ENCODE results near the gene SERPINA1.

The SERPINA1 gene

GRCh38 chr14:94389104-94389469 is 685 bp upstream of the SERPINA1 start:
- Histone ChIP-seq H3K27ac (no peak overlapping the region), H3K4me3 (no peak overlapping the region)
- no peak for TF ChIP-seq CTCF (IDR thresholded peaks at IDR 0.05)

GRCh38 chr14:94388027-94388383 is 397 bp downstream of the SERPINA1 start:
- Histone ChIP-seq H3K4me3 (no peak overlapping the region), H3K27ac (no peak overlapping the region)
- peak; percentile 65 for DNase-seq (ENCODE audit: low spot score)
- no peak for TF ChIP-seq CTCF (IDR thresholded peaks at IDR 0.05)

More at GRCh38 chr14:94389104-94389469, 685 bp upstream of the SERPINA1 start:
- DNase-seq (ENCODE audit: low spot score) = peak; percentile 54

GRCh38 chr14:94387051-94388026 is 1.1 kb downstream of the SERPINA1 start:
- DNase-seq (ENCODE audit: low spot score) = peak; percentile 59
- no peak for TF ChIP-seq CTCF (IDR thresholded peaks at IDR 0.05)
- no peak overlapping the region for H3K27ac ChIP-seq
- H3K4me3 ChIP-seq = no peak overlapping the region

- DNase-seq (ENCODE audit: low spot score) = peak; percentile 58
- Histone ChIP-seq H3K27ac (no peak overlapping the region), H3K4me3 (no peak overlapping the region)
- no peak for TF ChIP-seq CTCF (IDR thresholded peaks at IDR 0.05)
Observed at GRCh38 chr14:94386085-94387031, 2.0 kb downstream of the SERPINA1 start.

GRCh38 chr14:94385553-94386057 is 2.8 kb downstream of the SERPINA1 start:
- TF ChIP-seq CTCF (IDR thresholded peaks at IDR 0.05) = no peak
- Histone ChIP-seq H3K4me3 (no peak overlapping the region), H3K27ac (no peak overlapping the region)

GRCh38 chr14:94384342-94384741 is 4.1 kb downstream of the SERPINA1 start:
- TF ChIP-seq CTCF (IDR thresholded peaks at IDR 0.05) = no peak
- DNase-seq (ENCODE audit: low spot score) = peak; percentile 22
- Histone ChIP-seq H3K27ac (no peak overlapping the region), H3K4me3 (no peak overlapping the region)

More at GRCh38 chr14:94385553-94386057, 2.8 kb downstream of the SERPINA1 start:
- DNase-seq (ENCODE audit: low spot score) = peak; percentile 38
